Stimulated activated naive B cell treated with anti-CD40 and anti-IgM and Interleukin-4, amounts not matched to agents 10 μg/mL and 1 μg/mL and 100 μg/mL, for 72 hours (primary cell): Measurements from ENCODE around the gene FAM83B.
"Not testable (repeated sequence)": the region's sequence is repeated elsewhere in the genome, so short reads cannot be mapped to it uniquely, and the experiment has no call there.

ENCODE experiments used
- ATAC-seq, 2 donors: fragments of 150-1000 bp; cut with Tn5 transposase; replicated peaks; 2 replicates each; pipeline ENCODE4 v1.10.0; 2021; ENCODE audit warnings: moderate library complexity in 1 of 2
- DNase-seq: peaks from one replicate; pipeline ENCODE4 v3.0.0; 2021
- H3K27ac Mint-ChIP-seq: one replicate; pipeline ENCODE4 v1.8.0; 2022; ENCODE audit warnings: mild to moderate bottlenecking, mixed read lengths
- H3K27me3 Mint-ChIP-seq, 2 donors: one replicate each; pipeline ENCODE4 v1.8.0; 2022; ENCODE audit warnings: mixed read lengths in 2 of 2
- H3K36me3 Mint-ChIP-seq, 2 donors: one replicate each; pipeline ENCODE4 v1.8.0; 2022; ENCODE audit warnings: mixed read lengths in 2 of 2, mild to moderate bottlenecking in 1 of 2
- H3K4me1 Mint-ChIP-seq, 2 donors: one replicate each; pipeline ENCODE4 v1.8.0; 2022; ENCODE audit warnings: mixed read lengths in 2 of 2, mild to moderate bottlenecking in 1 of 2
- H3K4me3 Mint-ChIP-seq, 2 donors: one replicate each; pipeline ENCODE4 v1.8.0; 2022; ENCODE audit warnings: mild to moderate bottlenecking in 2 of 2, mixed read lengths in 2 of 2, moderate library complexity in 1 of 2
- H3K9me3 Mint-ChIP-seq, 2 donors: one replicate each; pipeline ENCODE4 v1.8.0; 2022; ENCODE audit warnings: mixed read lengths in 2 of 2, mild to moderate bottlenecking in 1 of 2

FAM83B gene

GRCh38 chr6:54876871-54877270 lies 30.3 kb downstream of the FAM83B start:
- no peaks in the 10 kb centered on the region for H3K27me3 Mint-ChIP-seq
- no peaks in the 10 kb centered on the region for H3K9me3 Mint-ChIP-seq
- no peak overlapping the region for H3K27ac Mint-ChIP-seq
- no peak for DNase-seq
- no peak for ATAC-seq
- no peaks in the 10 kb centered on the region for H3K36me3 Mint-ChIP-seq
- no peaks in the 10 kb centered on the region for H3K4me1 Mint-ChIP-seq
- H3K4me3 Mint-ChIP-seq: no peak overlapping the region

GRCh38 chr6:54877713-54878317 lies 31.2 kb downstream of the FAM83B start:
- Mint-ChIP-seq H3K27me3 (no peaks in the 10 kb centered on the region), H3K36me3 (no peaks in the 10 kb centered on the region)

GRCh38 chr6:54878718-54879117 lies 32.1 kb downstream of the FAM83B start:
- Mint-ChIP-seq H3K4me1 (no peaks in the 10 kb centered on the region), H3K27ac (no peak overlapping the region), H3K36me3 (no peaks in the 10 kb centered on the region), H3K9me3 (no peaks in the 10 kb centered on the region), H3K4me3 (no peak overlapping the region), H3K27me3 (no peaks in the 10 kb centered on the region)
- DNase-seq (no peak), ATAC-seq (no peak)

More at GRCh38 chr6:54877713-54878317, 31.2 kb downstream of the FAM83B start:
- ATAC-seq (no peak), DNase-seq (no peak)
- Mint-ChIP-seq H3K27ac (no peak overlapping the region), H3K9me3 (no peaks in the 10 kb centered on the region), H3K4me3 (no peak overlapping the region), H3K4me1 (no peaks in the 10 kb centered on the region)

GRCh38 chr6:54879188-54879985 lies 32.8 kb downstream of the FAM83B start:
- H3K4me3 Mint-ChIP-seq: no peak overlapping the region
- H3K36me3 Mint-ChIP-seq: no peaks in the 10 kb centered on the region
- no peaks in the 10 kb centered on the region for H3K27me3 Mint-ChIP-seq
- no peak for DNase-seq
- no peaks in the 10 kb centered on the region for H3K4me1 Mint-ChIP-seq
- H3K27ac Mint-ChIP-seq: no peak overlapping the region
- ATAC-seq: no peak
- H3K9me3 Mint-ChIP-seq: no peaks in the 10 kb centered on the region

GRCh38 chr6:54881067-54881730 lies 34.6 kb downstream of the FAM83B start:
- Mint-ChIP-seq H3K9me3 (no peaks in the 10 kb centered on the region), H3K27ac (no peak overlapping the region), H3K36me3 (no peaks in the 10 kb centered on the region), H3K4me1 (no peaks in the 10 kb centered on the region), H3K4me3 (no peak overlapping the region), H3K27me3 (no peaks in the 10 kb centered on the region)
- ATAC-seq: no peak
- no peak for DNase-seq

- H3K27me3 Mint-ChIP-seq, DNase-seq, ATAC-seq, H3K36me3 Mint-ChIP-seq, H3K4me1 Mint-ChIP-seq, H3K9me3 Mint-ChIP-seq, H3K27ac Mint-ChIP-seq, H3K4me3 Mint-ChIP-seq: not testable (repeated sequence)
Observed at GRCh38 chr6:54881891-54882290, 35.3 kb downstream of the FAM83B start.

- no peak for DNase-seq
- Mint-ChIP-seq H3K4me1 (no peaks in the 10 kb centered on the region), H3K27ac (no peak overlapping the region), H3K9me3 (no peaks in the 10 kb centered on the region), H3K36me3 (no peaks in the 10 kb centered on the region), H3K27me3 (no peaks in the 10 kb centered on the region), H3K4me3 (no peak overlapping the region)
- ATAC-seq: no peak
Observed at GRCh38 chr6:54886932-54887584, 40.5 kb downstream of the FAM83B start.

- H3K9me3 Mint-ChIP-seq: no peaks in the 10 kb centered on the region
- no peak for DNase-seq
- H3K36me3 Mint-ChIP-seq: no peaks in the 10 kb centered on the region
- H3K4me3 Mint-ChIP-seq: no peak overlapping the region
- no peaks in the 10 kb centered on the region for H3K27me3 Mint-ChIP-seq
- no peak overlapping the region for H3K27ac Mint-ChIP-seq
- ATAC-seq: no peak
- no peaks in the 10 kb centered on the region for H3K4me1 Mint-ChIP-seq
Observed at GRCh38 chr6:54891536-54891935, 45.0 kb downstream of the FAM83B start.

GRCh38 chr6:54892831-54893230 lies 46.3 kb downstream of the FAM83B start:
- no peak for ATAC-seq
- Mint-ChIP-seq H3K27ac (no peak overlapping the region), H3K4me3 (no peak overlapping the region), H3K27me3 (no peaks in the 10 kb centered on the region), H3K9me3 (no peaks in the 10 kb centered on the region), H3K36me3 (no peaks in the 10 kb centered on the region), H3K4me1 (no peaks in the 10 kb centered on the region)
- DNase-seq: no peak

GRCh38 chr6:54893818-54894217 lies 47.2 kb downstream of the FAM83B start:
- H3K4me3 Mint-ChIP-seq: no peak overlapping the region
- no peaks in the 10 kb centered on the region for H3K4me1 Mint-ChIP-seq
- H3K9me3 Mint-ChIP-seq: no peaks in the 10 kb centered on the region
- ATAC-seq (no peak), DNase-seq (no peak)
- H3K36me3 Mint-ChIP-seq: no peaks in the 10 kb centered on the region
- no peak overlapping the region for H3K27ac Mint-ChIP-seq
- H3K27me3 Mint-ChIP-seq: no peaks in the 10 kb centered on the region

GRCh38 chr6:54896302-54896701 lies 49.7 kb downstream of the FAM83B start:
- Mint-ChIP-seq H3K9me3 (no peaks in the 10 kb centered on the region), H3K4me1 (no peaks in the 10 kb centered on the region), H3K27me3 (no peaks in the 10 kb centered on the region), H3K36me3 (no peaks in the 10 kb centered on the region), H3K27ac (no peak overlapping the region), H3K4me3 (no peak overlapping the region)
- DNase-seq (no peak), ATAC-seq (no peak)

- no peaks in the 10 kb centered on the region for H3K9me3 Mint-ChIP-seq
- H3K36me3 Mint-ChIP-seq: no peaks in the 10 kb centered on the region
- no peak overlapping the region for H3K27ac Mint-ChIP-seq
- H3K4me3 Mint-ChIP-seq: no peak overlapping the region
- no peaks in the 10 kb centered on the region for H3K27me3 Mint-ChIP-seq
- H3K4me1 Mint-ChIP-seq: no peaks in the 10 kb centered on the region
- no peak for ATAC-seq
- no peak for DNase-seq
Observed at GRCh38 chr6:54897462-54898189, 51.1 kb downstream of the FAM83B start.

GRCh38 chr6:54898767-54899166 lies 52.2 kb downstream of the FAM83B start:
- no peaks in the 10 kb centered on the region for H3K4me1 Mint-ChIP-seq
- H3K27ac Mint-ChIP-seq: no peak overlapping the region
- DNase-seq: no peak
- H3K4me3 Mint-ChIP-seq: no peak overlapping the region
- ATAC-seq: no peak
- H3K36me3 Mint-ChIP-seq: no peaks in the 10 kb centered on the region
- H3K9me3 Mint-ChIP-seq: no peaks in the 10 kb centered on the region
- H3K27me3 Mint-ChIP-seq: no peaks in the 10 kb centered on the region

- DNase-seq (no peak), ATAC-seq (no peak)
- H3K4me1 Mint-ChIP-seq: no peaks in the 10 kb centered on the region
- H3K27me3 Mint-ChIP-seq: no peaks in the 10 kb centered on the region
- no peak overlapping the region for H3K4me3 Mint-ChIP-seq
- H3K9me3 Mint-ChIP-seq: no peaks in the 10 kb centered on the region
- H3K36me3 Mint-ChIP-seq: no peaks in the 10 kb centered on the region
- H3K27ac Mint-ChIP-seq: no peak overlapping the region
Observed at GRCh38 chr6:54899442-54899841, 52.9 kb downstream of the FAM83B start.
